Measurements from ENCODE around the gene RCOR1.
"Not testable (repeated sequence)": the region's sequence is repeated elsewhere in the genome, so short reads cannot be mapped to it uniquely, and the experiment has no call there.

Gene RCOR1

DNA sequence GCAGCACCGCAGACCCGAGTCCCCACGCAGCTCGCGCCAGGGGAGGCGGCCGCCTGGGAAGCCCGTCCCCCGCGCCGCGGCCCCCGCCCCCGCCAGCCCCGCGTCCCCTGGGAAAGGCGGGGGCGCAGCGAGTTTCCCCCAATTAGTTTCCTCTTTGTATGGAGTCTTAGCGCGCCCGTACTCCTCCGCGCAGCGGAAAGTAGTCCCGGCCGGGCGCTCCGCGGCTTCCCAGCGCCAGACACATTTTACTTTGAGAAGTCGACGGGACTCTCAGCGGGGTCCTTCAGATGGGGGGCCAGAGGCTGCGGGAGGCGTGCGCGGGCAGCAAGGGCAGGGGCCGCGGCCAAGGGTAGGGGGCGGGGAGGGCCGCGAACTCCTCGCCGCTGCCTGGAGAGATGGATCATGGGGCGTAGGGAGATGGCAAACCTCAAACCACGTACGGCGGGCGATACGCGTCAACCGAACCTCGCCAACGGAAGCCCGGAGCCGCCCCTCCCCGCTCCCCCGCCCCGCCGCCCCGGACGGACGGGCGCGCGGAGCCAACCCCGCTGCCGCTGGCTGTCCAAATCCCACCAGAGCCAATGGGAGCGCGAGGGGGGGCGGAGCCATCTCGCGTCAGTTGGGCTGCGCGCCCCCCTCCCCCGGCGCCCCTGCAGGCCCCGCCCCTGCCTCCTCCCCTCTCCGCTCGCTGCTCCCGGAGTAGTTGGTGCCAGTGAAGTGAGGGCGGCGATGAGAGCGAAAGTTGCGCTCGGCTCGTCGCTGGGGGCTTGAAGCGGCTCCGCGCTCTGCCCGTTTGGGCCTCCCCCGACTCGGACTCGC lies at the start of gene RCOR1:
Gene RCOR1 (plus strand): TSS at position 706 of the 819 bp plus-strand sequence. CDS start 238 bp downstream, outside the sequence.
- peak within 1 kb of the TSS; percentile 94 to 97 for H3K4me3 Mint-ChIP-seq
- ATAC-seq: peak; percentile 91
- H3K27me3 Mint-ChIP-seq: no peaks in the 10 kb centered on the region
- peak within 1 kb of the TSS; percentile 94 to 99 for H3K27ac Mint-ChIP-seq
- no peaks in the 10 kb centered on the region for H3K9me3 Mint-ChIP-seq
- peaks cover 43% of the 10 kb centered on the region for H3K4me1 Mint-ChIP-seq
- DNase-seq: peak; percentile 97 to 98

DNA sequence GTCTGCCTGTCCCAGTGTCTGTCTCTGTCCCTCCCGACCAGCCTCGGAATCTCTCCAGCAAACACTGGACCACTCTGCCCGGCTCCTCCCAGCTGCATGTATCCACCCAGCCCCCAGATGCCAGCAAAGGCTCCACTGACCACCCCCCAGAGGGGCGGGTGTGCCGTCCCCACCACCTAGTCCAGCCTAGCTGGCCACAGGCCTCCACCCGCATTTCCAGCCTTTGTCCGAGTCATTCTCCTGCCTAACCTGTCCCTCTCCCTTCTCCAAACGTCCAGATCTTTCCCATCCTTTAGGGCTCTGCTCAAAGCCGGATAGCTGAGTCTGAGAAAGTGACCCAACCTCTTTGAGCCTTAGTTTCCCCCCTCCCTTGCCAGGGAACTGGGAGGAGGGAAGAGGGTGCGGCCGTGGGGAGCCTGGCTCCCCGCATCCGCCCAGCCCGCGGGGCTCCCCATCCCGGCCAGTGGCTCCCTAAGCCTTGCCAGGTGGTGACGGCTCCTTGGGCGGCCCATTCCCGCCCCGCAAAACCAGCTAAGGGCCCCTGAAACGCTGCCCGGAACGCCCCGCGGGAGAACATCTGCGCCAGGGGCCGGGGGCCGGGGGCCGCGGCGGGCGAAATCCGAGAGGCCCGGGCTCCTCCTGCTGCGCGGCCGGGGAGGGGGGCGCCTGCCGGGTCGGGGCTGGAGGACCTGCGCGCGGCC lies 48.3 kb upstream of the RCOR1 start:
- H3K4me3 Mint-ChIP-seq: peak overlapping the region in 1 of 2 donors; percentile 19
- H3K27me3 Mint-ChIP-seq: peaks cover 62% of the 10 kb centered on the region

DNA sequence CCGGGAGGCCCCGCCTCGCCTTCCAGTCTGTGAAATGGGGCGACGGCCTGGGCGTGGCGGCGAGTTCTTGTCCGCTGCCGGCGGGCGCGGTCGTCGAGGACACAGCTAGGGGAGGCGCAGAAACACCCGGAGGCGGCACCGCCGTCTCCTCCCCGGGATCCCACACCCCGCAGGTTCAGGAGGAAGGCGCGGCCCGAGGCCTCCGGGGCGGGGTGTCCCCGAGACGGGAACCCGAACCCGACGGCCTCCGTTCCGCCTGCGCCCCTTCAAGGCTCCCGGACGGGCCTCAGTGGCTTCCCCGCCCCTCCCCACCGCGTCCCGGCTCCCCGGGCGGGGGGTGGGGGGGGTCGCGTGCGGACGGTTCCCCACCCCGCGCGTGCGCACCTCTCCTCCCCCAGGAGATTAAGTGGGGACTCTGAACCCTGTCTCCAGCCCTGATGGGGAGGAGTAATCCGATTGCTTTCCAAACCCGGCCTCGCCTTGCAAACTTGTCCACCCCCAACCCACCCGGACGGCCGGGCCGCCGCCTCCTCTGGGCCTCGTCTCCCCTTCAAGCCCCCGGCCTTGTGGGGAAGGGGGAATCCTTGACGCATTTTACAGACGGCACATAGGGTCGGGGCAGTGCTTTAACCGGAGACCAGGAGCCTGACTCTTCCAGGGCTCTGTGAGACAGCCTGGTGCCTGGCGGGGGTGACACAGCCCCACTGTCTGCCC lies 47.5 kb upstream of the RCOR1 start:
- peak in 1 of 2 donors; percentile 23 for DNase-seq
- Mint-ChIP-seq H3K27ac (peak overlapping the region in 1 of 2 donors; percentile 67), H3K27me3 (peaks cover 63% of the 10 kb centered on the region)

More for the DNA sequence above, 48.3 kb upstream of the RCOR1 start:
- no peak for ATAC-seq
- no peak for DNase-seq
- Mint-ChIP-seq H3K27ac (no peak overlapping the region), H3K9me3 (no peaks in the 10 kb centered on the region), H3K4me1 (peaks cover 10% of the 10 kb centered on the region)

DNA sequence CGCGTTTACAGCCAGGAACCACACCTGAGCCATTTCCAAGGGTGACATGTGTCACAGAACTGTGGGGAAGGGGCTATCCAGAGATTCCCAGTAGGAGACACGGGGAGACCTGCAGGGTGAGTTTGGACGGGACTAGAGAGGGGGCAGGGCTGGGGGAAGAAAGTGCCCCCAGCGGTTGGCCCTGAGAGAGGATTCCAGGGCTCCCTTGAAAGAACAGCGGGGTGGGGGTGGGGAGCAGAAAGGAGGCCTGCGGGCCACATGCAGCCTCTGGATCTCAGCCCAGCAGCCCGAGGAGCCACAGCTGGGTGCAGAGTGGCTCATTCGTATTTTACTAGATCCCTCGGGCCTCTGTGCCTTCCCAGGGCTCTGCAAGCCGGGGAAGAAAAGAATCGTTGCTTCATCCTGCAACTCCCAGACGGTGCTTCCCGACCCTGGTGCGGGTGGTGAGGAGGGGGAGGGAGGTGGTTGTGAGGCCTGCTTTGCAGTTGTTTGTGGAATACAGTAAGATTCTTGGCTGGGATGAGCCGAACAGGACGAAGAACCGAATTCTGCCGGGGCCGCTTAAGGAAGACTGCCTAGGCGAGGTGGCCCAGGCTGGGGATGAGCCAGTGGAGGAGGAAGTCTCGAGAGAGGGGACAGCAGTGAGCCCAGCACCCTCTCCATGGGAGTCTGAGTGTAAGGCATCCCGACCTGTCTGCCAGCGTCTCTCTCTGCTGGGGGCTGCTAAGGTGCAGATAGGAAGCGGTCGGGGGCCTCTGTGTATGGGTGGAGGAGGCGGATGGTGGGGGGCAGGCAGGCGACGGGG lies 46.8 kb upstream of the RCOR1 start:
- Mint-ChIP-seq H3K27me3 (peaks cover 70% of the 10 kb centered on the region), H3K9me3 (no peaks in the 10 kb centered on the region), H3K4me1 (peaks cover 10% of the 10 kb centered on the region), H3K27ac (peak overlapping the region in 1 of 2 donors; percentile 67), H3K4me3 (peak overlapping the region; percentile 66 to 77)
- ATAC-seq (no peak), DNase-seq (no peak)

More for the DNA sequence above, 47.5 kb upstream of the RCOR1 start:
- Mint-ChIP-seq H3K9me3 (no peaks in the 10 kb centered on the region), H3K4me1 (peaks cover 10% of the 10 kb centered on the region), H3K4me3 (peak overlapping the region; percentile 66 to 77)
- peak; percentile 67 for ATAC-seq

DNA sequence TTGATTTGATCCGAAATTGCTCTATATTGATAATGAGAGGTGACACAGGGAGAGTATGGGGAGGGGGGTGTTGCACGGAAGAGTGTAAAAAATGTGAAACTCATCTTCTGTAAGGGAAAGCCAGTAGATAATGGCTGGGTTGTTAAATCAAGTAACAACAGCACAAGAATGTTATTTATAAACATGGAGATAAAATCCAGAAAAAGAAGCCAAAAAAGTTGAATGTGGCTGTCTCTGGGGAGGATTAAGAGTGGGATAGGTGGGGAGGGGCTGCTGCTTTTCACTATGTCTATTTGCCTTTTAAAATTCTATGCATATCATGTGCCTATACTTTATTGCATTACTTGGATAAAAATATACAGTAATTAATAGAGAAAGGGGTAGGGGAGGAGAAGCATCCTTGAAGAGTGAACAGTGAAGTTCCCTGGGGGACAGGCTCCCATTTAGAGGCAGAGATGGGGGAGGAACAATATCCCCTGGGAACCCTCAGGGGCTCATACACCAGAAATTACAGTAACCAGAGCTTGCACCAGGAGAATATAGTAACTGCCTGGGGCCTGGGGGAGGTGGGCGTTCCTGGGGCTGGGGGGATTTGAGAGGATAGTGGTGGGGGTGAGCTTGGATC lies 43.7 kb upstream of the RCOR1 start:
- Mint-ChIP-seq H3K27me3 (peaks cover 57% of the 10 kb centered on the region), H3K4me3 (no peak overlapping the region), H3K4me1 (peaks cover 15% of the 10 kb centered on the region), H3K27ac (peak overlapping the region in 1 of 2 donors; percentile 27), H3K9me3 (no peaks in the 10 kb centered on the region)
- DNase-seq (no peak), ATAC-seq (no peak)

DNA sequence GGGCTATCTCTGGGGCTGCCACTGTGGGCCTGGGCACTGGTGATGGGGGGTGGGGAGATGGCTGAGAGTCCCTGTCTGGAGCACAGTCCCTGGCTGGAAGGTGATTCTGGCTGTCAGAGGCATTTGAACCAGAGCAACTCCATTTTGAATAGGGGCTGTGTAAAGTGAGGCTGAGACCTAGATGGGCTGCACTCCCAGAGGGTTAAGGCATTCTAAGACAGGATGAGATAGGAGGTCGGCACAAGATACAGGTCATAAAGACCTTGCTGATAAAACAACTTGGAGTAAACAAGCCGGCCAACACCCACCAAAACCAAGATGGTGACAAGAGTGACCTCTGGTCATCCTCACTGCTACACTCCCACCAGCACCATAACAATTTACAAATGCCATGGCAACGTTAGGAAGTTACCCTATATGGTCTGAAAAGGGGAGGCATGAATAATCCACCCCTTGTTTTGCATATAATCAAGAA lies 41.5 kb upstream of the RCOR1 start:
- DNase-seq, H3K4me3 Mint-ChIP-seq, H3K9me3 Mint-ChIP-seq, H3K4me1 Mint-ChIP-seq, ATAC-seq, H3K27ac Mint-ChIP-seq: not testable (repeated sequence)
- peaks cover 37% of the 10 kb centered on the region for H3K27me3 Mint-ChIP-seq

DNA sequence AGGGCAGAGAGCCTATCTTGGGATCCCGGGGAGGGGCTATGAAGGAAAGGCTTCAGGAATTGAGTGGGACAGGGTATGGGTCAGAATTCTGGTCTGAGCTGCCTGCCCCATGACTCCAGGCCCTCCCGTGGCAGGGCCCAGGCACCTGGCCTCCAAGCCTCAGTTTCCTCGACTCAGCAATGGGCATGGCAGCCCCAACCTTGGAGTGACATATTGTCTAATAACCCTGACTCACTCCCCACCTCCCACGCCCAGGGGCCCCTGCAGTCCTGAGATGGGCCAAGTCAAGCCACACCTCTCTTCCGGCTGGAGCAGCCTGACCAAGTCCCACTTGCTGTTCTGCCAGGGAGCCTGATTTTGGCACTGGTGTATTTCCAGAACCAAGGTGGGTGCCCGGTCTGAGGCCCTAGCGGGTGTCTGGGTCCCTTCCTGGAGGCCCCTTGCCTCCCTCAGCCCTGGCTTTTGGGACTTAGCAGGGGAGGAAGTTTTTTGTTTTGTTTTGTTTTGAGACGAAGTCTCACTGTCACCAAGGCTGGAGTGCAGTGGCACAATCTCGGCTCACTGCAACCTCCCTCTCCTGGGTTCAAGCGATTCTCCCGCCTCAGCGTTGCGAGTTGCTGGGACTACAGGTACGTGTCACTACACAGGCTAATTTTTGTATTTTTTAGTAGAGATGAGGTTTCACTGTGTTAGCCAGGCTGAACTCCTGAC lies 40.3 kb upstream of the RCOR1 start:
- no peaks in the 10 kb centered on the region for H3K9me3 Mint-ChIP-seq
- DNase-seq (no peak), ATAC-seq (no peak)
- H3K4me3 Mint-ChIP-seq: no peak overlapping the region
- H3K27ac Mint-ChIP-seq: no peak overlapping the region
- H3K27me3 Mint-ChIP-seq: peaks cover 25% of the 10 kb centered on the region
- peaks cover 5% of the 10 kb centered on the region for H3K4me1 Mint-ChIP-seq

DNA sequence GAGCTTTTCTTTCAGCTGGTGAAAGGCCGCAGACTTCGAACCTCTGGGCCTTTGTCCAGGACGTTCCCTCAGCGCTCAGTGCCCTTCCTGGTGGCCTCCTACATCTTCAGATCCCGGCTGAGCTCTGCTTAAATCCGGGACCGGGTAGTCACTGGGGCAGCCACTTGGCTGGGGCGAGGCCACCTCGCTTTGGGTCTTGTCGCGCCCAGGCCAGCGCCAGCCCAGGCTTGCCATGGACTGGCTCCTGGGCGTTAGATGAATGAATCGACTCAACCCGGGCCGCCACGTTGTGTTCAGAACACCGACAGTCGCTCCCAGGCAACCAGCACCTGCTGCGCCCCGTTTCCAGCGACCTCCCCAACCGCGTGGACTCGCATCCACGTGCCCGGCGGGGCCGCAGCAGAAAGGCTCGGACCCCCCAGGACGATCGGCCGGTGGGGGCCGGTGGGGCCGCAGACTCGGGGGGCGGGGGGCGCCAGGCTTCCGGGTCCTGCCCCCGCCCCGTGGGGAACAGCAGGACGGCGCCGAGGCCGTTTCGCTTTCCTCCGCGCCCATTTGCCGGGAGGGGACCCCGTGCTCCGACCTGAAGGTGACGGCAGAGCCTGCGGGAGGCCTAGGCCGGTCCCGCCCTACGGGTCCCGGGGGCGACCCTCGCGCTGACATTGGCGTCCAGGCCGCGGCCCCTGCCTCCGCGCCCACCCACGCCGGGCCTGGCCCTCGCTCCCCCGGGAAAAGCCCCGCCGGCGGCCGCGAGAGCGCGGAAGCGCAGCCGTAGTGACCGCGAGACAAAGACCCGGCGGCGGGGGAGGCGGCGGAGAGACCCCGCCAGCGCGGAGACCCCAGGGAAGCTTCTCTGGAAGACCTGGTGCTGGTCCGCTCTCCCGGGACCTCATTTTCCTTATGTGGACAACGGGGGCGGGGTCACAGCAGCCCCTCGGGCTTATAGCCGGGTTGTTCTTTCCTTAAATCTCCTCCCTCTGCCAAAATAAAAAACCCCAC lies 37.3 kb upstream of the RCOR1 start:
- DNase-seq: peak; percentile 63 to 66
- Mint-ChIP-seq H3K27ac (peak overlapping the region; percentile 92 to 95), H3K9me3 (no peaks in the 10 kb centered on the region)

DNA sequence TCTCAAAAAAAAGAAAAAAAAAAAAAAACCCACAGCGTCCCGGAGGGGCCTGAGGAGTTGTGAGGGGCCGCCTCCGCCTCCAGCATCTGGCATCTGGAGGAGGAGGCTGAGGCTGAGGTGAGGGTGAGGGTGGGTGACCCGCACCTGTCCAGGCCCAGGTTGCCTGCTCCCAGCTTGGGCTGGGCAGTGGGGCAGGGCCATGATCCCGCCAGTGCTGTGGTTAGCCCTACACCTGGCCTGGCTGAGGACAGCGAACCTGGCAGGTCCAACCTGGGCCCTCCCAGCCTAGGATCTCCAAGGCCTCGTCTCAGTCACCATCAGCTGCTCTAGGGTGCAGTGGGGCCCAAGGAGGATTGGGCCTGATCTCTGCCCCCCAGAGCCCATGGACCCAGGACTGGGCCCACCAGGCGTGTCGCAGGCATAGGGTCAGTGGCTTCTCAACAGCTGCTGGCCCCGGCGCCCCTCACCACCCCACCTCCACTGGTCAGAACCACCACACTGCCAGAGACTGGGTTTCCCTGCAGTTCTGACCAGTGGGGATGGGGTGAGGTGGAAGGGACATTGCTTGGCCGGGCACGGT lies 36.3 kb upstream of the RCOR1 start:
- Mint-ChIP-seq H3K9me3 (no peaks in the 10 kb centered on the region), H3K4me1 (peaks cover 11% of the 10 kb centered on the region), H3K27ac (peak overlapping the region in 1 of 2 donors; percentile 92), H3K4me3 (peak overlapping the region; percentile 35 to 78), H3K27me3 (no peaks in the 10 kb centered on the region)
- no peak for DNase-seq
- no peak for ATAC-seq

More for the DNA sequence above, 37.3 kb upstream of the RCOR1 start:
- peaks cover 5% of the 10 kb centered on the region for H3K4me1 Mint-ChIP-seq
- H3K4me3 Mint-ChIP-seq: peak overlapping the region; percentile 78
- ATAC-seq: peak; percentile 87
- H3K27me3 Mint-ChIP-seq: peaks cover 5% of the 10 kb centered on the region

DNA sequence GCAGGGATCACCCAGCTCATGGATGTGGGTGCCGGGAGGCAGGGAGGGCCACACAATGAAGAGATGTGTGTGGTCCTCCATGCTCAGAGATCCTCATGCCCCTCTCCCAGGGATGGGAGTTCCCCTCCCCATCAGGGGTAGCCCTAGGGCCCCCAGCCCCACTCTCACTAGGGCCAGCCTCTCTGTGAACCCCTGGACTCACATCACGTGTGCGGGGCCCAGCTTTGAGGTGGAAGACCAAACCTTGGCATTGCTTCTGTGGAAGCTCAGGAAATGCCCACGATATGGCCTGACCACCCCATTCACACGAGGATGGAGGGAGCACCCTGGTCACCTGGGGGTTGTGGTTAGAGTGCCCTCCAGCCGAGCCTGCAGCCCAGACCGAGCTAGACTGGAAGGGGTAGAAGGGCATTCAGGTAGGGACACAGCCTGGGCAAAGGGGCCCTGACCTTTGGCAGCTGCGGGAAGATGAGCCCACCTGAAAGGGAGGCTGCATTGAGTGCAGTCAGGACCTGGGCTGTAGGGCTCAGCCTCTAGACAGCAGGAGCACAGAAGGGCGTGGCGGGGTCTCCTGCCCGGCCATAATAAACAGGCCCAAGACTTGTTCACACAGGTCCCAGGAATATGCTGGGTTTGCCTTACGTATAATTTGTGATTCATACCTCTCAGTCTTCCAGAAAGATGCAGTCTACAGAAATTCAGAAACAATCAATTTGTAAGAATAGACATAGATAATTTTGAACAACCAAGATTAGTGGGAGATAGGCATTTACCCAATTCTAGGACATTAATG lies 34.8 kb upstream of the RCOR1 start:
- Mint-ChIP-seq H3K27me3 (no peaks in the 10 kb centered on the region), H3K9me3 (no peaks in the 10 kb centered on the region), H3K27ac (no peak overlapping the region), H3K4me3 (no peak overlapping the region), H3K4me1 (peaks cover 6% of the 10 kb centered on the region)
- DNase-seq (no peak), ATAC-seq (no peak)

DNA sequence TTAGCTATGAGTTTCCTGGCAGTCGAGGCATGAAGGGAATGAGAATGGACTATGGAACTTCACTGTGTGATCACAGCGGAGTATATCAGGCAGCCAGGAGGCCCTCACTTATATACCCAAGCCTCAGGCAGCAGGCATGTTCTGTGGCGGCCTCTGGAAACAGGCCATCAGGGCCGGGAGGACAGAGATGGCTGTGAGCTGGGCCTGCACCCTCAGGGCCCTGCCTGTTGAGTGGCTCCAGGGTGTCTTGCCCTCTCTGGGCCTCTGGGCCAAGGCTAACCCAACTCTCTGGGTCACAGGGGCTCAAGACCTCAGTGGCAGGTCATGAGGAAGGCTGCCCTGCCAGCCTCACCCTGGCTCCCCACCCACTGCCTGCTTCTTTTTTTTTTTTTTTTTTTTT lies 33.9 kb upstream of the RCOR1 start:
- Mint-ChIP-seq H3K4me1 (peaks cover 6% of the 10 kb centered on the region), H3K9me3 (no peaks in the 10 kb centered on the region), H3K27ac (no peak overlapping the region), H3K4me3 (no peak overlapping the region), H3K27me3 (no peaks in the 10 kb centered on the region)
- DNase-seq (no peak), ATAC-seq (no peak)
